ENCODE results near the gene CFHR1.

The CFHR1 gene

GRCh38 chr1:196875935-196876334 lies 56.4 kb downstream of the CFHR1 start:
- DNase-seq (ENCODE audit: extremely low read depth in 1 of 2, low read depth in 1 of 2), result no peak

- no peak for DNase-seq (ENCODE audit: extremely low read depth in 1 of 2, low read depth in 1 of 2)
These were observed 58.4 kb downstream of the CFHR1 start for GRCh38 chr1:196877964-196878363.
